SK-N-SH treated with all-trans-retinoic acid at 6 μM for 48 hours (cell line): ENCODE data around the gene LTN1.

ENCODE experiments used
- ATAC-seq: fragments of 200-7000 bp; cut with Tn5 transposase; 3 replicates; pipeline ENCODE4 v1.9.1; 2020; ENCODE audit warnings: mild to moderate bottlenecking, moderate library complexity
- BACH2 ChIP-seq: fragments of 250-450 bp; sonication (Bioruptor Pico); IDR thresholded peaks from 2 replicates; pipeline ENCODE4 v1.9.0; 2021; ENCODE audit warnings: mild to moderate bottlenecking, borderline replicate concordance
- CREB5 ChIP-seq: fragments of 250-450 bp; sonication (Bioruptor Pico); IDR thresholded peaks from 2 replicates; pipeline ENCODE4 v1.5.1; 2020; ENCODE audit warnings: low read depth, mild to moderate bottlenecking, moderate library complexity
- CSRNP3 ChIP-seq: fragments of 250-450 bp; sonication (Bioruptor Pico); IDR thresholded peaks from 2 replicates; pipeline ENCODE4 v1.5.1; 2021; ENCODE audit warnings: mild to moderate bottlenecking, moderate library complexity
- ESRRG ChIP-seq: fragments of 250-450 bp; sonication (Bioruptor Pico); IDR thresholded peaks from 2 replicates; pipeline ENCODE4 v1.6.1; 2021; ENCODE audit warnings: mild to moderate bottlenecking
- GLIS3 ChIP-seq: fragments of 250-450 bp; sonication (Bioruptor Pico); IDR thresholded peaks from 2 replicates; pipeline ENCODE4 v1.5.0; 2020; ENCODE audit warnings: mild to moderate bottlenecking, moderate library complexity
- ISL1 ChIP-seq: fragments of 250-450 bp; sonication (Bioruptor Pico); IDR thresholded peaks from 2 replicates; pipeline ENCODE4 v2.1.2; 2022; ENCODE audit warnings: mild to moderate bottlenecking, moderate library complexity
- OSR1 ChIP-seq: fragments of 250-450 bp; sonication (Bioruptor Pico); IDR thresholded peaks from 2 replicates; pipeline ENCODE4 v1.8.0; 2022; ENCODE audit warnings: moderate library complexity, mild to moderate bottlenecking, inconsistent platforms
- POU6F1 ChIP-seq: fragments of 250-450 bp; sonication (Bioruptor Pico); IDR thresholded peaks from 2 replicates; pipeline ENCODE4 v1.8.0; 2021; ENCODE audit warnings: low read depth, mild to moderate bottlenecking, moderate library complexity, borderline replicate concordance
- SNAI2 ChIP-seq: fragments of 250-450 bp; sonication (Bioruptor Pico); IDR thresholded peaks from 2 replicates; pipeline ENCODE4 v1.5.0; 2020; ENCODE audit warnings: mild to moderate bottlenecking, moderate library complexity
- TCF4 ChIP-seq: fragments of 250-450 bp; sonication (Bioruptor Pico); IDR thresholded peaks from 2 replicates; pipeline ENCODE4 v1.8.0; 2021; ENCODE audit warnings: mild to moderate bottlenecking, moderate library complexity, borderline replicate concordance
- TOX ChIP-seq: fragments of 250-450 bp; sonication (Bioruptor Pico); IDR thresholded peaks from 2 replicates; pipeline ENCODE4 v1.8.0; 2021; ENCODE audit warnings: mild to moderate bottlenecking, moderate library complexity, borderline replicate concordance
- TSHZ2 ChIP-seq: fragments of 250-450 bp; sonication (Bioruptor Pico); IDR thresholded peaks from 2 replicates; pipeline ENCODE4 v1.5.0; 2020; ENCODE audit warnings: mild to moderate bottlenecking, moderate library complexity
- ZC3H10 ChIP-seq: fragments of 250-450 bp; sonication (Bioruptor Pico); IDR thresholded peaks from 2 replicates; pipeline ENCODE4 v1.5.1; 2021; ENCODE audit warnings: mild to moderate bottlenecking, moderate library complexity
- ZNF565 ChIP-seq: fragments of 450-650 bp; formaldehyde crosslinking; conservative IDR thresholded peaks from 2 replicates; pipeline ENCODE4 v1.5.0; 2020; ENCODE audit warnings: low read depth, mild to moderate bottlenecking, moderate library complexity
- ZNF70 ChIP-seq: fragments of 450-650 bp; formaldehyde crosslinking; IDR thresholded peaks from 2 replicates; pipeline ENCODE4 v1.5.0; 2020; ENCODE audit warnings: mild to moderate bottlenecking, moderate library complexity
- ZNF8 ChIP-seq: fragments of 450-650 bp; formaldehyde crosslinking; IDR thresholded peaks from 2 replicates; pipeline ENCODE4 v1.5.0; 2020; ENCODE audit warnings: mild to moderate bottlenecking, moderate library complexity
- TF ChIP-seq, protein P1 (sequence below): fragments of 250-450 bp; sonication (Bioruptor Pico); IDR thresholded peaks from 2 replicates; pipeline ENCODE4 v1.8.0; 2020; ENCODE audit warnings: mild to moderate bottlenecking, moderate library complexity, borderline replicate concordance

LTN1 gene

GRCh38 chr21:28908351-28908750 is 84.3 kb downstream of the LTN1 start:
- no peak for TF ChIP-seq OSR1 (CRISPR knock-in tag)
- ATAC-seq: no peak

DNA sequence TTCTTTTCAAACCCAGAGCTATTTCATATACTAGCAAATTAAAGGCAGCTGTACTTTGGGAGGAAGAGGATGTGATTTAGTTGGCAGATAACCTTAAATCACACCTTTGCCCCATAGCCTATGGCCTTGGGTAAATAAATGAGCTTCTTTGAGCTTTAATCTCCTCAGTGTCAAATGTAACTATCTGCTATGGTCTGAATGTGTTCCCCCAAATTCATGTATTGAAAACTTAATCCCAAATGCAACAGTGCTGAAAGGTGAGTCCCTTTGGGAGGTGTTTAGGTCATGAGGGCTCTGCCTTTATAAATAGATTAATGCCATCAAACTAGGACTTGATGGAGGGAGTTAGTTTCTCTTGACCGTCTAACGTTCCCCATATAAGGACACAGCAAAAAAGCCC is 85.8 kb downstream of the LTN1 start:
- ATAC-seq: no peak
- TF ChIP-seq ZNF70 (CRISPR knock-in tag): no peak
- no peak for TF ChIP-seq CSRNP3 (CRISPR knock-in tag)
- TF ChIP-seq OSR1 (CRISPR knock-in tag): no peak
- no peak for TF ChIP-seq CREB5
- TF ChIP-seq TSHZ2 (CRISPR knock-in tag): no peak
- TF ChIP-seq POU6F1 (CRISPR knock-in tag): no peak
- no peak for TF ChIP-seq ZNF8 (CRISPR knock-in tag)
- no peak for TF ChIP-seq ESRRG (CRISPR knock-in tag)
- no peak for TF ChIP-seq GLIS3
- TF ChIP-seq BACH2 (CRISPR knock-in tag): no peak
- TF ChIP-seq ISL1 (CRISPR knock-in tag): no peak
- no peak for TF ChIP-seq TOX
- TF ChIP-seq, protein P1, sequence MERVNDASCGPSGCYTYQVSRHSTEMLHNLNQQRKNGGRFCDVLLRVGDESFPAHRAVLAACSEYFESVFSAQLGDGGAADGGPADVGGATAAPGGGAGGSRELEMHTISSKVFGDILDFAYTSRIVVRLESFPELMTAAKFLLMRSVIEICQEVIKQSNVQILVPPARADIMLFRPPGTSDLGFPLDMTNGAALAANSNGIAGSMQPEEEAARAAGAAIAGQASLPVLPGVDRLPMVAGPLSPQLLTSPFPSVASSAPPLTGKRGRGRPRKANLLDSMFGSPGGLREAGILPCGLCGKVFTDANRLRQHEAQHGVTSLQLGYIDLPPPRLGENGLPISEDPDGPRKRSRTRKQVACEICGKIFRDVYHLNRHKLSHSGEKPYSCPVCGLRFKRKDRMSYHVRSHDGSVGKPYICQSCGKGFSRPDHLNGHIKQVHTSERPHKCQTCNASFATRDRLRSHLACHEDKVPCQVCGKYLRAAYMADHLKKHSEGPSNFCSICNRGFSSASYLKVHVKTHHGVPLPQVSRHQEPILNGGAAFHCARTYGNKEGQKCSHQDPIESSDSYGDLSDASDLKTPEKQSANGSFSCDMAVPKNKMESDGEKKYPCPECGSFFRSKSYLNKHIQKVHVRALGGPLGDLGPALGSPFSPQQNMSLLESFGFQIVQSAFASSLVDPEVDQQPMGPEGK (CRISPR knock-in tag): no peak
- no peak for TF ChIP-seq ZC3H10
- no peak for TF ChIP-seq ZNF565 (CRISPR knock-in tag)

GRCh38 chr21:28906236-28906635 is 86.4 kb downstream of the LTN1 start:
- ATAC-seq: no peak
- no peak for TF ChIP-seq SNAI2 (CRISPR knock-in tag)
- TF ChIP-seq ISL1 (CRISPR knock-in tag): no peak
- no peak for TF ChIP-seq POU6F1 (CRISPR knock-in tag)
- TF ChIP-seq ZC3H10: no peak
- no peak for TF ChIP-seq ZNF565 (CRISPR knock-in tag)
- no peak for TF ChIP-seq CREB5
- no peak for TF ChIP-seq ESRRG (CRISPR knock-in tag)
- no peak for TF ChIP-seq OSR1 (CRISPR knock-in tag)
- no peak for TF ChIP-seq TCF4 (CRISPR knock-in tag)
- TF ChIP-seq CSRNP3 (CRISPR knock-in tag): no peak
- TF ChIP-seq, all 23 proteins: peak for 0
